SK-N-SH (cell line): ENCODE measurements around the gene KLHL5.

Source experiments
- EZH2phosphoT487 ChIP-seq: fragments of 200-600 bp; sonication (generic); IDR thresholded peaks from 2 replicates; pipeline ENCODE4 v1.6.1; 2017; ENCODE audit warnings: low read depth, mixed run types, mild to moderate bottlenecking, antibody characterized with exemption, moderate library complexity, borderline replicate concordance
- FOXM1 ChIP-seq: IDR thresholded peaks from 2 replicates; pipeline ENCODE4 v1.4.0; 2012; ENCODE audit warnings: low read depth, mild to moderate bottlenecking
- GABPA ChIP-seq: IDR thresholded peaks from 2 replicates; pipeline ENCODE4 v1.4.0; 2012; ENCODE audit warnings: low read depth, mild to moderate bottlenecking
- NRF1 ChIP-seq: IDR thresholded peaks from 2 replicates; pipeline ENCODE4 v1.6.1; 2012; ENCODE audit warnings: low read depth, mild to moderate bottlenecking, low read length
- POLR2AphosphoS5 ChIP-seq: IDR thresholded peaks from 2 replicates; pipeline ENCODE4 v1.6.1; 2012; ENCODE audit warnings: low read depth, low read length
- SIN3A ChIP-seq: IDR thresholded peaks from 2 replicates; pipeline ENCODE4 v1.6.1; 2012; ENCODE audit warnings: low read depth, mild to moderate bottlenecking, low read length, moderate library complexity, borderline replicate concordance
- SMC3 ChIP-seq: IDR thresholded peaks from 2 replicates; pipeline ENCODE4 v1.6.1; 2012; ENCODE audit warnings: low read depth, low read length, improper control_type of control experiment
- TAF1 ChIP-seq: IDR thresholded peaks from 2 replicates; pipeline ENCODE4 v1.6.1; 2012; ENCODE audit warnings: low read depth, mild to moderate bottlenecking, low read length, moderate library complexity, borderline replicate concordance
- TCF12 ChIP-seq: IDR thresholded peaks from 2 replicates; pipeline ENCODE4 v1.4.0; 2012
- TEAD4 ChIP-seq: IDR thresholded peaks from 2 replicates; pipeline ENCODE4 v1.4.0; 2012; ENCODE audit warnings: mild to moderate bottlenecking, borderline replicate concordance; ENCODE audit not compliant: insufficient read depth
- YY1 ChIP-seq: IDR thresholded peaks from 2 replicates; pipeline ENCODE4 v1.4.0; 2012; ENCODE audit warnings: low read depth, mild to moderate bottlenecking
- TF ChIP-seq, protein P1 (sequence below): fragments of 200-600 bp; sonication (generic); IDR thresholded peaks from 2 replicates; pipeline ENCODE4 v1.6.1; 2017; ENCODE audit warnings: antibody characterized with exemption, mild to moderate bottlenecking, moderate library complexity
- TF ChIP-seq, protein P2 (sequence below): fragments of 150-350 bp; IDR thresholded peaks from 2 replicates; pipeline ENCODE4 v1.6.1; 2017; ENCODE audit warnings: antibody characterized with exemption, low read length, low read depth, borderline replicate concordance
- TF ChIP-seq, protein P3 (sequence below): IDR thresholded peaks from 2 replicates; pipeline ENCODE4 v1.6.1; 2012; ENCODE audit warnings: mild to moderate bottlenecking, low read depth, low read length, moderate library complexity

DNA sequence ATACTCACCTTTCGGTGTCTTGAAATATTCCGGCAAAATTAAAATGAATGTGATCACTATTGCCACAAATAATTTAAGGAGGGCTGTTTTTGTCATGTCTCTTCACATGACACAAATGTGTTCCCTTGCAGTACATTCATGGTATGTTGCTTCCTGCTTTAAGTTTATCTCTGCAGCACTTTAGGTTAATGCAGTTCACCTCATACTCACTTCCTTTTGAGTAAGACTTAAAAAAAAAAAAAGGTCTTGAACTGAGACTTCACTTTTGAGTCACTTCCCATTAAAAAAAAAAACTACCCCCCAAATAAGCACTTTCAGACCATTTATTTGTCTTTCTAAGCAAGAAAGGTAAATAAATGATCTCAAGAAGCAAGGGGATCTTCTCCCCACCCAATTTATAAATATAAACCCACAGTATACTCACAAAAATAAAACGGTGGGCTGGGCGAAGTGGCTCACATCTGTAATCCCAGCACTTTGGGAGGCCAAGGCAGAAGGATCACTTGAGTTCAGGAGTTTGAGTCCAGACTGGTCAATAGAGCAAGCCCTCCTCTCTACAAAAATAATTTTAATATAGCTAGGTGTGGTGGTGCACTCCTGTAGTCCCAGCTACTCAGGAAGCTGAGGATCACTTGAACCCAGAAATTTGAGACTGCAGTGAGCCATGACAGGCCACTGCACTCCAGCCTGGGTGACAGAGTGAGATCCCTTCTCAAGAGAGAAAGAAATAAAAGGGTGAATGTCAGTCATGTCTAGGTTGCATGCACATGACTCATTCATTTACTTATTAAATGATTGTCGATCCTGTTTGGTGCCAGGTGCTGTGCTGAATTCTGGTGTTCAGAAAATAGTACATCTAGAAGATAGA lies 29.6 kb upstream of the KLHL5 start, which contains the start of gene TMEM156:
- TF ChIP-seq TCF12: no peak
- TF ChIP-seq NRF1: no peak
- TF ChIP-seq, protein P1, sequence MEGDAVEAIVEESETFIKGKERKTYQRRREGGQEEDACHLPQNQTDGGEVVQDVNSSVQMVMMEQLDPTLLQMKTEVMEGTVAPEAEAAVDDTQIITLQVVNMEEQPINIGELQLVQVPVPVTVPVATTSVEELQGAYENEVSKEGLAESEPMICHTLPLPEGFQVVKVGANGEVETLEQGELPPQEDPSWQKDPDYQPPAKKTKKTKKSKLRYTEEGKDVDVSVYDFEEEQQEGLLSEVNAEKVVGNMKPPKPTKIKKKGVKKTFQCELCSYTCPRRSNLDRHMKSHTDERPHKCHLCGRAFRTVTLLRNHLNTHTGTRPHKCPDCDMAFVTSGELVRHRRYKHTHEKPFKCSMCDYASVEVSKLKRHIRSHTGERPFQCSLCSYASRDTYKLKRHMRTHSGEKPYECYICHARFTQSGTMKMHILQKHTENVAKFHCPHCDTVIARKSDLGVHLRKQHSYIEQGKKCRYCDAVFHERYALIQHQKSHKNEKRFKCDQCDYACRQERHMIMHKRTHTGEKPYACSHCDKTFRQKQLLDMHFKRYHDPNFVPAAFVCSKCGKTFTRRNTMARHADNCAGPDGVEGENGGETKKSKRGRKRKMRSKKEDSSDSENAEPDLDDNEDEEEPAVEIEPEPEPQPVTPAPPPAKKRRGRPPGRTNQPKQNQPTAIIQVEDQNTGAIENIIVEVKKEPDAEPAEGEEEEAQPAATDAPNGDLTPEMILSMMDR: no peak
- TF ChIP-seq, protein P2, sequence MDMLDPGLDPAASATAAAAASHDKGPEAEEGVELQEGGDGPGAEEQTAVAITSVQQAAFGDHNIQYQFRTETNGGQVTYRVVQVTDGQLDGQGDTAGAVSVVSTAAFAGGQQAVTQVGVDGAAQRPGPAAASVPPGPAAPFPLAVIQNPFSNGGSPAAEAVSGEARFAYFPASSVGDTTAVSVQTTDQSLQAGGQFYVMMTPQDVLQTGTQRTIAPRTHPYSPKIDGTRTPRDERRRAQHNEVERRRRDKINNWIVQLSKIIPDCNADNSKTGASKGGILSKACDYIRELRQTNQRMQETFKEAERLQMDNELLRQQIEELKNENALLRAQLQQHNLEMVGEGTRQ: no peak
- TF ChIP-seq FOXM1: no peak
- TF ChIP-seq, protein P3, sequence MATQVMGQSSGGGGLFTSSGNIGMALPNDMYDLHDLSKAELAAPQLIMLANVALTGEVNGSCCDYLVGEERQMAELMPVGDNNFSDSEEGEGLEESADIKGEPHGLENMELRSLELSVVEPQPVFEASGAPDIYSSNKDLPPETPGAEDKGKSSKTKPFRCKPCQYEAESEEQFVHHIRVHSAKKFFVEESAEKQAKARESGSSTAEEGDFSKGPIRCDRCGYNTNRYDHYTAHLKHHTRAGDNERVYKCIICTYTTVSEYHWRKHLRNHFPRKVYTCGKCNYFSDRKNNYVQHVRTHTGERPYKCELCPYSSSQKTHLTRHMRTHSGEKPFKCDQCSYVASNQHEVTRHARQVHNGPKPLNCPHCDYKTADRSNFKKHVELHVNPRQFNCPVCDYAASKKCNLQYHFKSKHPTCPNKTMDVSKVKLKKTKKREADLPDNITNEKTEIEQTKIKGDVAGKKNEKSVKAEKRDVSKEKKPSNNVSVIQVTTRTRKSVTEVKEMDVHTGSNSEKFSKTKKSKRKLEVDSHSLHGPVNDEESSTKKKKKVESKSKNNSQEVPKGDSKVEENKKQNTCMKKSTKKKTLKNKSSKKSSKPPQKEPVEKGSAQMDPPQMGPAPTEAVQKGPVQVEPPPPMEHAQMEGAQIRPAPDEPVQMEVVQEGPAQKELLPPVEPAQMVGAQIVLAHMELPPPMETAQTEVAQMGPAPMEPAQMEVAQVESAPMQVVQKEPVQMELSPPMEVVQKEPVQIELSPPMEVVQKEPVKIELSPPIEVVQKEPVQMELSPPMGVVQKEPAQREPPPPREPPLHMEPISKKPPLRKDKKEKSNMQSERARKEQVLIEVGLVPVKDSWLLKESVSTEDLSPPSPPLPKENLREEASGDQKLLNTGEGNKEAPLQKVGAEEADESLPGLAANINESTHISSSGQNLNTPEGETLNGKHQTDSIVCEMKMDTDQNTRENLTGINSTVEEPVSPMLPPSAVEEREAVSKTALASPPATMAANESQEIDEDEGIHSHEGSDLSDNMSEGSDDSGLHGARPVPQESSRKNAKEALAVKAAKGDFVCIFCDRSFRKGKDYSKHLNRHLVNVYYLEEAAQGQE: no peak
- no peak for TF ChIP-seq EZH2phosphoT487
- TF ChIP-seq SMC3: no peak
- TF ChIP-seq YY1: no peak
- no peak for TF ChIP-seq SIN3A
- TF ChIP-seq TEAD4: no peak
- no peak for TF ChIP-seq GABPA
- no peak for TF ChIP-seq TAF1
- no peak for TF ChIP-seq POLR2AphosphoS5
